ENCODE data around the gene HK3. TPM values are rescaled to one million over a fixed set of nuclear protein-coding genes. Genes with fewer than 3 reads are reported as not detected.

The HK3 gene
- total RNA-seq, 1 experiment from 2014 or later = not detected

- DNase-seq (ENCODE audit: low read depth) = no peak
Observed at GRCh38 chr5:176850371-176851245, 48.5 kb downstream of the HK3 start.

- no peak for DNase-seq (ENCODE audit: low read depth)
Observed at GRCh38 chr5:176849611-176850227, 49.4 kb downstream of the HK3 start.

- no peak for DNase-seq (ENCODE audit: low read depth)
Observed at GRCh38 chr5:176848651-176849050, 50.5 kb downstream of the HK3 start.

- DNase-seq (ENCODE audit: low read depth) = no peak
Observed at GRCh38 chr5:176847726-176848290, 51.3 kb downstream of the HK3 start.

GRCh38 chr5:176847148-176847547, 52.0 kb downstream of the HK3 start:
- DNase-seq (ENCODE audit: low read depth) = peak; percentile 11

GRCh38 chr5:176846335-176847140, 52.6 kb downstream of the HK3 start:
- DNase-seq (ENCODE audit: low read depth) = peak; percentile 39

GRCh38 chr5:176845392-176845713, 53.8 kb downstream of the HK3 start:
- no peak for DNase-seq (ENCODE audit: low read depth)

- peak; percentile 89 for DNase-seq (ENCODE audit: low read depth)
Observed at GRCh38 chr5:176844706-176845391, 54.3 kb downstream of the HK3 start.

GRCh38 chr5:176844281-176844680, 54.9 kb downstream of the HK3 start:
- DNase-seq (ENCODE audit: low read depth) = no peak

- no peak for DNase-seq (ENCODE audit: low read depth)
Observed at GRCh38 chr5:176843673-176844072, 55.5 kb downstream of the HK3 start.

- DNase-seq (ENCODE audit: low read depth) = peak; percentile 83
Observed at GRCh38 chr5:176837707-176838115, 61.4 kb downstream of the HK3 start.

- no peak for DNase-seq (ENCODE audit: low read depth)
Observed at GRCh38 chr5:176836811-176837706, 62.1 kb downstream of the HK3 start.

GRCh38 chr5:176835918-176836317, 63.2 kb downstream of the HK3 start:
- no peak for DNase-seq (ENCODE audit: low read depth)

- no peak for DNase-seq (ENCODE audit: low read depth)
Observed at GRCh38 chr5:176833286-176833685, 65.9 kb downstream of the HK3 start.

- DNase-seq (ENCODE audit: low read depth) = no peak
Observed at GRCh38 chr5:176832162-176832561, 67.0 kb downstream of the HK3 start.

GRCh38 chr5:176831425-176831824, 67.7 kb downstream of the HK3 start:
- no peak for DNase-seq (ENCODE audit: low read depth)

- DNase-seq (ENCODE audit: low read depth) = no peak
Observed at GRCh38 chr5:176830995-176831423, 68.1 kb downstream of the HK3 start.

All from RPMI7951 (cell line).